ENCODE results near the gene TRIM31.

DNA sequence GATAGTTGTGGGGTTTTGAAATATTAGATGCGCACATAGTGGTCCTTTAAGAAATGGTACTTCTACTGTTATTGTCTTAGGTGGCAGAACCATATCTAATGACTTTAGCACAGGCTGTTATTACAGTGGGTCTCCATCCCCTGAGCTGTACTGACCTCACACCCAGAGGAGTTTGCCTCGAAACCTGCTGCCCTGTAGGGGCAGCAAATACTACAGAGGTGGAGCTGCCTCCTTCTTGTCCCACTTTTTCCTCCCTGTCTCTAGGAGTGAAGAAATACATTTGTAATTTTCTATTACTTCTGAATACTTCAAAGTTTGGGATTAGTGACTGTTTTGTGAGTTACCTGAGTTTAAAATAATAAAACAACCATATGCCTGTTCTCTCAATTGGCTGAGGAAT lies 8.2 kb downstream of the TRIM31 start:
- TF ChIP-seq SMC3 (conservative IDR thresholded peaks at IDR 0.05; ENCODE audit: poor library complexity): no peak
- TF ChIP-seq CTCF (IDR thresholded peaks at IDR 0.05; ENCODE audit: poor library complexity, severe bottlenecking): no peak
- no peak for TF ChIP-seq EZH2 (IDR thresholded peaks at IDR 0.05; ENCODE audit: borderline replicate concordance, insufficient read depth, low read length, poor library complexity, severe bottlenecking)
- TF ChIP-seq POLR2AphosphoS5 (IDR thresholded peaks at IDR 0.05): no peak
- no peak for TF ChIP-seq TAF1 (IDR thresholded peaks at IDR 0.05; ENCODE audit: low read depth)
- TF ChIP-seq REST (IDR thresholded peaks at IDR 0.05; ENCODE audit: borderline replicate concordance): no peak
- no peak for TF ChIP-seq EP300 (conservative IDR thresholded peaks at IDR 0.05; ENCODE audit: poor library complexity, severe bottlenecking)
- no peak for TF ChIP-seq RAD21 (conservative IDR thresholded peaks at IDR 0.05)

All from neural cell (in vitro differentiated cells).